Measurements from ENCODE around the gene ORAI3.

The ORAI3 gene

DNA sequence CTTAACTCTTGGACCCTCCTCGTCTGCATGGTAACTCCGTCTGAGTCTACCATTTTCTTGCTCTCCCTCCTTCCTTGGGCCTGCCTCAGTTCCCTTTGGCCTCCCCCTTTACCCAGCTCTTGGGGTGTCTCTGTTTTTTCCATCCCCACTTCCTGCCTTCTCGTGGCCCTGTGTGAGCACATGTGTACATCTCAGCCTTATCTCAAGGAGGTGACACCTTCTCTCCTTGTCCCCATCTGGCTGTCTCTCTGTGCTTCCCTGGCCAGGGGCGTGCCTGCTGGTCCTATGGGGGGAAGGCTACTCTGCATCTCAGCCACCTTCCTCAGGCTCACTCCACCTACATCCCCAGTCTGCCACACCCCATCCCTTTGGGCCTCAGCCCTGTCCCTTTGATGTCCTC lies 45.9 kb upstream of the ORAI3 start:
- no peak overlapping the region; the same call in 1 of the 2 replicates for H3K27ac ChIP-seq
- H3K4me3 ChIP-seq (ENCODE audit: low read depth, low read length): no peak overlapping the region
- no peaks in the 10 kb centered on the region for H3K36me3 ChIP-seq
- no peak for DNase-seq
- no peaks in the 10 kb centered on the region for H3K27me3 ChIP-seq (ENCODE audit: insufficient read depth, low read depth, severe bottlenecking)
- H3K9me3 ChIP-seq (ENCODE audit: severe bottlenecking): no peaks in the 10 kb centered on the region
- TF ChIP-seq, protein P1, sequence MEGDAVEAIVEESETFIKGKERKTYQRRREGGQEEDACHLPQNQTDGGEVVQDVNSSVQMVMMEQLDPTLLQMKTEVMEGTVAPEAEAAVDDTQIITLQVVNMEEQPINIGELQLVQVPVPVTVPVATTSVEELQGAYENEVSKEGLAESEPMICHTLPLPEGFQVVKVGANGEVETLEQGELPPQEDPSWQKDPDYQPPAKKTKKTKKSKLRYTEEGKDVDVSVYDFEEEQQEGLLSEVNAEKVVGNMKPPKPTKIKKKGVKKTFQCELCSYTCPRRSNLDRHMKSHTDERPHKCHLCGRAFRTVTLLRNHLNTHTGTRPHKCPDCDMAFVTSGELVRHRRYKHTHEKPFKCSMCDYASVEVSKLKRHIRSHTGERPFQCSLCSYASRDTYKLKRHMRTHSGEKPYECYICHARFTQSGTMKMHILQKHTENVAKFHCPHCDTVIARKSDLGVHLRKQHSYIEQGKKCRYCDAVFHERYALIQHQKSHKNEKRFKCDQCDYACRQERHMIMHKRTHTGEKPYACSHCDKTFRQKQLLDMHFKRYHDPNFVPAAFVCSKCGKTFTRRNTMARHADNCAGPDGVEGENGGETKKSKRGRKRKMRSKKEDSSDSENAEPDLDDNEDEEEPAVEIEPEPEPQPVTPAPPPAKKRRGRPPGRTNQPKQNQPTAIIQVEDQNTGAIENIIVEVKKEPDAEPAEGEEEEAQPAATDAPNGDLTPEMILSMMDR (IDR thresholded peaks at IDR 0.05; ENCODE audit: low read depth, low read length): no peak

DNA sequence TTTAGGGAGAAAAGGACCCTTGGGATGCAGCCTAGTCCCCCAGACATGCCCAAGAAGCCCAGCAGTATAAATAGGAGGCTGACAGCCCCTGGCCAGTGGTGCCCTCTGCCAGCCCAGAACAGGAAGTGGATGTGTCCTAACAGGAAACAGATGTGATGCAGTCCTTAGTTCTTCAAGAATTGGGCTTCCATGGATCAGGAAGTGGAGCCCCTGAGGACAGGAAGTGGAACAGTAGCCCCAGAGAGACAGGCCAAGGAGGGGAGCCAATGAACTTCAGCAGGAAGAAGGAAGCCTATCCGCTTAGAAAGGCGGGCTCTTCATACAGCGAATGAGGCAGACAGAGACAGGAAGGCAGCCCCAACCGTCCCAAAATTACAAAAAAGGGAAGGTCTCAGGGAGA lies 45.3 kb upstream of the ORAI3 start:
- no peaks in the 10 kb centered on the region for H3K36me3 ChIP-seq
- TF ChIP-seq, protein P1 (IDR thresholded peaks at IDR 0.05; ENCODE audit: low read depth, low read length): no peak
- H3K27ac ChIP-seq: no peak overlapping the region
- H3K9me3 ChIP-seq (ENCODE audit: severe bottlenecking): no peaks in the 10 kb centered on the region
- H3K4me3 ChIP-seq (ENCODE audit: low read depth, low read length): no peak overlapping the region
- DNase-seq: no peak
- H3K27me3 ChIP-seq (ENCODE audit: insufficient read depth, low read depth, severe bottlenecking): no peaks in the 10 kb centered on the region

DNA sequence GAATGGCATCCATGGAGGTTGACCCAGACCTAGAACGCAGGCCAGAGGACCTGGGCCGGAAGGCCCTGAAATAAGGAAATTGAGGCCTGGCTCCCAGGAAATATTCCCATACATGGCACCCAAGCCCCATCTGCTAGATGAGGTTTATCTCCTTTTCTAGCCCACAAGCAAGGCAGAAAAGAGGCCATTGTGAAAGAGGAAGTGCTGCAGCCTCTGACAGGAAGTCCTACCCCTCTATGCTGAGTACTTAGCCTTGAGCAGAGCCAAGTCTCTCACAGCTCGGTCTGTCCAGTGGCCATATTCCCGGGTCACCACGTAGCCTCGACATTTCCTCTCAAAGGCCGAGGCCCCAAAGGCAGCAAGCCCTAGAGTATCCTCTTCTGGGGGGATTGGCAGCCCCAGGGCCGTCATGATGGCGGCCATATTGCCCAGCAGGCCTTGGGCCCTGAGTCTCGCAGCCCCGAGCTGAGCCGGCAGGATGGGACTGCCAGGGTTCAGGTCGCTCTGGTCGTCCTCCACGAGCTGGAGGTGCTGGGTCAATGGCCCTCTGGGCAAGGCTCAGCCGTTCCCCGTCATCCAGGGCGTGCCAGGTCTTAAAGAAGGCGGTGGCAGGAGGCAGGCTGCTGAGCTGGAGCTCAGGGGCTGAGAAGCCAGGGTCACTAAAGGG lies 44.6 kb upstream of the ORAI3 start:
- Histone ChIP-seq H3K9me3 (ENCODE audit: severe bottlenecking) (no peaks in the 10 kb centered on the region), H3K27me3 (ENCODE audit: insufficient read depth, low read depth, severe bottlenecking) (no peaks in the 10 kb centered on the region), H3K27ac (no peak overlapping the region), H3K36me3 (no peaks in the 10 kb centered on the region), H3K4me3 (ENCODE audit: low read depth, low read length) (no peak overlapping the region)
- TF ChIP-seq, protein P1 (IDR thresholded peaks at IDR 0.05; ENCODE audit: low read depth, low read length): no peak
- no peak for DNase-seq

DNA sequence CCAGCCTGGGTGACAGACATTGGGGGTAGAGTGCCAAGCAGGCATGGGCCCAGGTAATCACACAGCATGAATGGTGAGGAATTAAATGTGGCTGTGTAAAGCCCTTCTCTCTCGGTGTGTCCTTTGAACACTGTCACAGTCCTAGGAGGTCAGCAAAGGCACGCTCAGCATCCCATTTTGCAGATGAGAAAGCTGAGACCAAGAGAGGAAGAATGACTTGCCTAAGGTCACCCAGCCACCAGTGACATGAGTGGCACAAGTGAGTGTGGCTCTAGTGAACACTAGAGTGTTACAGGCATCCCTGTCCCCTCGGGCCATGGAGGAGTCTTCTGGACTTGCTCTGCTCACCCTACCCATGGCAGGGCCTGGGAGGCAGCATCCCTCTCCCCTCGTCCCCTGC lies 41.8 kb upstream of the ORAI3 start:
- no peaks in the 10 kb centered on the region for H3K9me3 ChIP-seq (ENCODE audit: severe bottlenecking)
- no peak for DNase-seq
- H3K27ac ChIP-seq: no peak overlapping the region
- TF ChIP-seq, protein P1 (IDR thresholded peaks at IDR 0.05; ENCODE audit: low read depth, low read length): no peak
- H3K4me3 ChIP-seq (ENCODE audit: low read depth, low read length): no peak overlapping the region
- no peaks in the 10 kb centered on the region for H3K27me3 ChIP-seq (ENCODE audit: insufficient read depth, low read depth, severe bottlenecking)
- no peaks in the 10 kb centered on the region for H3K36me3 ChIP-seq

DNA sequence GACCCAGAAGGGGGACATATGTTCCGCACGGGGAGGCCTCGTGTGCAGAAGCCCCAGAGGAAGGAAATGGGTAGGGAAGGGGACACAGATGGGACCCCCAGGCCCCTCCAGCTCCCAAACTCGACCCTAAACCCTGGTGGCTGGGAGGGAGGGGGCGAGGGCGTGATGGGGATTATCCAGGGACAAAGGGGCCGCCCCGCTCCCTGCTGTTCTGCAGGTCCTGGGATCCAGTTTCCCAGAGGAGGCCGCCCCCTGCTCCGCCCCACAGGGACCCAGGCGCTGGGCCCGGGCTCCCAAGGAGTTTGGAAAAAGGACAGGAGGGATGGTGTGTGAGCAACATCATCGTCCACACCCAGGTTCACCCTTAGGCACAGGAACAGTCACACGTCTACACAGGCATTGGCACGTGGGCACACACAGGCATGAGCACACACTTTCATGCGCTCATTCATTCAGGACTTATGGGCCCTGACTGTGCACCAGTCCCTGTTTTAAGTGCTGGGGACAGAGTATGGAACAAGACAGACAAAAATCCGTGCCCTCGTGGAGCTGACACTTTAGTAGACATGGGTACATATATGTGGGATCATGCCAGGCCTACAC lies 38.3 kb upstream of the ORAI3 start:
- H3K9me3 ChIP-seq (ENCODE audit: severe bottlenecking): no peaks in the 10 kb centered on the region
- no peak overlapping the region for H3K4me3 ChIP-seq (ENCODE audit: low read depth, low read length)
- no peak overlapping the region for H3K27ac ChIP-seq
- TF ChIP-seq, protein P1 (IDR thresholded peaks at IDR 0.05; ENCODE audit: low read depth, low read length): no peak
- no peaks in the 10 kb centered on the region for H3K27me3 ChIP-seq (ENCODE audit: insufficient read depth, low read depth, severe bottlenecking)
- DNase-seq: no peak
- no peaks in the 10 kb centered on the region for H3K36me3 ChIP-seq

All from WERI-Rb-1 (cell line).